ENCODE results near the gene RMC1. TPM values are rescaled to one million over a fixed set of nuclear protein-coding genes. Genes with fewer than 3 reads are reported as not detected.

The RMC1 gene
- total RNA-seq, 1 experiment from 2014 or later: 24.7 TPM

DNA sequence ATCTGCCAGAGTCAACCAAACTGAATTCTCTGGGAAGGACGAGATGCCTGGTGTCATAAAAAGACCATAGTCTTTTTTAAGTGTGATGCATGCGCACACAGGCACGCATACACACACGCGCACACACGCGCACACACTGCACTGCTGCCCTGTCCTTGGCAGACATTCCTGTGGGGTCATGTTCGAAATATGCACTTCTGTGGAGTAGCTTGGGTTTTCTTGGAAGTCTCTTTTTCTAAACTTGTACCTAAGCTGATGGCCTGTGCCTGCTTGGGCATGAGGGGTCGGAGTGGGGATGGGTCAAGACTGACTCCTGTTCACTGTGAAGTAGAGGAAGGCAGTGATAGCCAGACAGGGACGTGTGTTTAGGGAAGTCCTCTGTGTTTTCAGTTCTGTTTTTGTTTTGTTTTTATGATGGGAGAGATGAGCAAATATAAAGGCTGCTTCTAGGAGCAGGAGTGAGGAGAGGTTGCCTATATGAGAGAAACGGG is 4.0 kb upstream of the RMC1 start:
- CTCF ChIA-PET: interaction anchor here (0.6 to 1.3 kb wide), 4 partner anchors 24 to 334 kb away, joined by 3 to 7 read pairs (median 4); no protein-coding TSS in a partner anchor
- Mint-ChIP-seq H3K27ac (ENCODE audit: low read depth, unreplicated experiment) (no peak overlapping the region), H3K4me1 (ENCODE audit: insufficient read depth, unreplicated experiment) (peaks cover 12% of the 10 kb centered on the region)

DNA sequence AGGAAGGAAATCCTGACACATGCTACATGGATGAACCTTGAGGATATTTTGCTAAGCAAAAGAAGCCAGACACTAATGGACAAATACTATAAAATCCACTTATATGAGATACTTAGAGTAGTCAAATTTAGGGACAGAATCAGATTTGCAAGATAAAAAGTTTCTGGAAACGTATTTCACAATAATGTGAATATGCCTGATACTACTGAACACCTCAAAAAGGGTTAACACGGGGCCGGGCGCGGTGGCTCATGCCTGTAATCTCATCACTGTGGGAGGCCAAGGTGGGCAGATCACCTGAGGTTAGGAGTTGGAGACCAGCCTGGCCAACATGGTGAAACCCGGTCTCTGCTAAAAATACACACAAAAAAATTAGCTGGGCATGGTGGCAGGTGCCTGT is 1.7 kb upstream of the RMC1 start:
- POLR2A ChIA-PET: interaction anchor here (1.3 to 2.8 kb wide), 3 partner anchors 14 to 84 kb away, joined by 4 to 12 read pairs (median 12); partner anchors contain the start of gene NPC1
- no peak overlapping the region for H3K27ac Mint-ChIP-seq (ENCODE audit: low read depth, unreplicated experiment)
- no peak overlapping the region for H3K4me3 Mint-ChIP-seq (ENCODE audit: unreplicated experiment)
- TF ChIP-seq, protein P1, sequence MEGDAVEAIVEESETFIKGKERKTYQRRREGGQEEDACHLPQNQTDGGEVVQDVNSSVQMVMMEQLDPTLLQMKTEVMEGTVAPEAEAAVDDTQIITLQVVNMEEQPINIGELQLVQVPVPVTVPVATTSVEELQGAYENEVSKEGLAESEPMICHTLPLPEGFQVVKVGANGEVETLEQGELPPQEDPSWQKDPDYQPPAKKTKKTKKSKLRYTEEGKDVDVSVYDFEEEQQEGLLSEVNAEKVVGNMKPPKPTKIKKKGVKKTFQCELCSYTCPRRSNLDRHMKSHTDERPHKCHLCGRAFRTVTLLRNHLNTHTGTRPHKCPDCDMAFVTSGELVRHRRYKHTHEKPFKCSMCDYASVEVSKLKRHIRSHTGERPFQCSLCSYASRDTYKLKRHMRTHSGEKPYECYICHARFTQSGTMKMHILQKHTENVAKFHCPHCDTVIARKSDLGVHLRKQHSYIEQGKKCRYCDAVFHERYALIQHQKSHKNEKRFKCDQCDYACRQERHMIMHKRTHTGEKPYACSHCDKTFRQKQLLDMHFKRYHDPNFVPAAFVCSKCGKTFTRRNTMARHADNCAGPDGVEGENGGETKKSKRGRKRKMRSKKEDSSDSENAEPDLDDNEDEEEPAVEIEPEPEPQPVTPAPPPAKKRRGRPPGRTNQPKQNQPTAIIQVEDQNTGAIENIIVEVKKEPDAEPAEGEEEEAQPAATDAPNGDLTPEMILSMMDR (IDR thresholded peaks at IDR 0.05; ENCODE audit: unreplicated experiment): no peak
- H3K36me3 Mint-ChIP-seq (ENCODE audit: insufficient read depth, unreplicated experiment): peaks cover 5% of the 10 kb centered on the region
- intact Hi-C loops (cut with micrococcal nuclease): no loop called here
- no TSS peak for BruUV-seq (replicated peaks)
- H3K4me1 Mint-ChIP-seq (ENCODE audit: insufficient read depth, unreplicated experiment): peaks cover 12% of the 10 kb centered on the region
- no peak for DNase-seq (ENCODE audit: unreplicated experiment)
- CTCF ChIA-PET: interaction anchor here (0.6 to 1.1 kb wide), 3 partner anchors 15 to 95 kb away, joined by 3 read pairs; no protein-coding TSS in a partner anchor
- no peaks in the 10 kb centered on the region for H3K27me3 Mint-ChIP-seq (ENCODE audit: insufficient read depth, unreplicated experiment)
- no peaks in the 10 kb centered on the region for H3K9me3 Mint-ChIP-seq (ENCODE audit: unreplicated experiment)

More for the DNA sequence above, 4.0 kb upstream of the RMC1 start:
- TF ChIP-seq, protein P1 (IDR thresholded peaks at IDR 0.05; ENCODE audit: unreplicated experiment): no peak
- H3K36me3 Mint-ChIP-seq (ENCODE audit: insufficient read depth, unreplicated experiment): no peaks in the 10 kb centered on the region
- no peaks in the 10 kb centered on the region for H3K9me3 Mint-ChIP-seq (ENCODE audit: unreplicated experiment)
- H3K4me3 Mint-ChIP-seq (ENCODE audit: unreplicated experiment): no peak overlapping the region
- no peak for DNase-seq (ENCODE audit: unreplicated experiment)
- H3K27me3 Mint-ChIP-seq (ENCODE audit: insufficient read depth, unreplicated experiment): no peaks in the 10 kb centered on the region
- intact Hi-C loops (cut with micrococcal nuclease): loop anchor here (1.0 to 2.0 kb wide), 3 partner anchors 88 to 313 kb away; no protein-coding TSS in a partner anchor
- POLR2A ChIA-PET: interaction anchor here (0.6 to 1.8 kb wide), 5 partner anchors 16 to 205 kb away, joined by 3 to 6 read pairs (median 5); partner anchors contain the start of gene RIOK3
- BruUV-seq (replicated peaks): no TSS peak

DNA sequence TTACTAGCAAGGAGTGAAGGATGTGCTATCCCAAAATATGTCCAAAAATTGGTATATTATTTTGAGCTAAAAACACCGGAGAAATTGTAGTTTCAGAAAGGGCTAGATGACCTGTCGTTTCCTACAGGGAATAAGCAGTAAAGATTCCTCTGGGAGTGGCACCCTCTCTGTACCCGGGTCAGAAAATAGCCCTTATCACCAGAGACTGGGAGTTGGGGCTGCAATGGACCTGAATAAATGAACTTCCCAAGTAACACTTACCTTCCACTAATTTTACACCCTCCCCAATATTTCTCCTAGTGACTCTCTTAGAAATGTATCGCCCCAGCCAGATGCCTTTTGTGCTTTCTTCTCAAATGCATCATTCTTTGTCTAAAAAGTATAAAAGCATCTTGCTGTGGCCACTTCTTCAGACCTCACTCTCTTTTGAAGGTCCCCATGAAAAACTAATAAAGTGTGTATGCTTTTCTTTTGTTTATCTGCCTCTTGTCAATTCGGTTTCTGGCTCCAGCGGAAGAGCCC is 734 bp upstream of the RMC1 start:
- Mint-ChIP-seq H3K4me3 (ENCODE audit: unreplicated experiment) (peak overlapping the region; percentile 81), H3K27me3 (ENCODE audit: insufficient read depth, unreplicated experiment) (no peaks in the 10 kb centered on the region), H3K4me1 (ENCODE audit: insufficient read depth, unreplicated experiment) (peaks cover 12% of the 10 kb centered on the region), H3K9me3 (ENCODE audit: unreplicated experiment) (no peaks in the 10 kb centered on the region), H3K36me3 (ENCODE audit: insufficient read depth, unreplicated experiment) (peaks cover 13% of the 10 kb centered on the region), H3K27ac (ENCODE audit: low read depth, unreplicated experiment) (peak overlapping the region; percentile 92)
- TF ChIP-seq, protein P1 (IDR thresholded peaks at IDR 0.05; ENCODE audit: unreplicated experiment): no peak
- POLR2A ChIA-PET: interaction anchor here (0.8 to 3.9 kb wide), 15 partner anchors 8 to 386 kb away, joined by 3 to 27 read pairs (median 4); partner anchors contain the start of genes NPC1 and RIOK3
- DNase-seq (ENCODE audit: unreplicated experiment): peak; percentile 9
- CTCF ChIA-PET: interaction anchor here (0.7 to 1.7 kb wide), 4 partner anchors 14 to 200 kb away, joined by 3 to 8 read pairs (median 4); no protein-coding TSS in a partner anchor
- BruUV-seq (replicated peaks): TSS peak; percentile 48
- intact Hi-C loops (cut with micrococcal nuclease): no loop called here

DNA sequence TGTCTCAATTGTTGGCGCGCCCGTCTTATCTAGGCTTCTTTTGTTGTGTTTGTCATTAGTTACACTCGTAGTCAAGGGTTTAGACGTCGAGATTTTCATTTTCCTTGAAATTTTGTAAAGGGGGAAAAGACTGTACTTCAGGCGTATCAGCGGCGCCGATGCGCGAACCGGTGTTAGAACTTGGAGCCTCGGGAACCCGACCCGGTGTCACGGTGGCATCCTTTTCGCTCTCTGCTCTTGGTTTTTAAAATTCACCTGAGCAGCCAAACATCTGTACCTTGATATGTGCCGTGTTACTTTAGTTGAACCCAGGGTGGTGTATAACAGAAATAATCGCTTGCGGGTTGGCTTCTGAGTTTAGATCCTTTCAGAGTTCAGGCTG is 643 bp downstream of the RMC1 start:
- DNase-seq (ENCODE audit: unreplicated experiment): peak; percentile 16
- peaks cover 25% of the 10 kb centered on the region for H3K36me3 Mint-ChIP-seq (ENCODE audit: insufficient read depth, unreplicated experiment)
- H3K27ac Mint-ChIP-seq (ENCODE audit: low read depth, unreplicated experiment): peak overlapping the region; percentile 88
- no peaks in the 10 kb centered on the region for H3K9me3 Mint-ChIP-seq (ENCODE audit: unreplicated experiment)
- intact Hi-C loops (cut with micrococcal nuclease): no loop called here
- no TSS peak for BruUV-seq (replicated peaks)
- H3K4me1 Mint-ChIP-seq (ENCODE audit: insufficient read depth, unreplicated experiment): peaks cover 12% of the 10 kb centered on the region
- H3K27me3 Mint-ChIP-seq (ENCODE audit: insufficient read depth, unreplicated experiment): no peaks in the 10 kb centered on the region
- ChIA-PET CTCF (interaction anchor here (0.7 to 3.2 kb wide), 3 partner anchors 12 to 47 kb away, joined by 3 to 25 read pairs (median 3); no protein-coding TSS in a partner anchor), POLR2A (interaction anchor here (0.6 to 3.9 kb wide), 12 partner anchors 10 to 473 kb away, joined by 3 to 27 read pairs (median 3); partner anchors contain the start of genes NPC1 and RIOK3)
- TF ChIP-seq, protein P1 (IDR thresholded peaks at IDR 0.05; ENCODE audit: unreplicated experiment): no peak
- peak overlapping the region; percentile 81 for H3K4me3 Mint-ChIP-seq (ENCODE audit: unreplicated experiment)

Data from MCF 10A (cell line).